ENCODE measurements around the gene ZFYVE21.

- TF ChIP-seq, protein P1, sequence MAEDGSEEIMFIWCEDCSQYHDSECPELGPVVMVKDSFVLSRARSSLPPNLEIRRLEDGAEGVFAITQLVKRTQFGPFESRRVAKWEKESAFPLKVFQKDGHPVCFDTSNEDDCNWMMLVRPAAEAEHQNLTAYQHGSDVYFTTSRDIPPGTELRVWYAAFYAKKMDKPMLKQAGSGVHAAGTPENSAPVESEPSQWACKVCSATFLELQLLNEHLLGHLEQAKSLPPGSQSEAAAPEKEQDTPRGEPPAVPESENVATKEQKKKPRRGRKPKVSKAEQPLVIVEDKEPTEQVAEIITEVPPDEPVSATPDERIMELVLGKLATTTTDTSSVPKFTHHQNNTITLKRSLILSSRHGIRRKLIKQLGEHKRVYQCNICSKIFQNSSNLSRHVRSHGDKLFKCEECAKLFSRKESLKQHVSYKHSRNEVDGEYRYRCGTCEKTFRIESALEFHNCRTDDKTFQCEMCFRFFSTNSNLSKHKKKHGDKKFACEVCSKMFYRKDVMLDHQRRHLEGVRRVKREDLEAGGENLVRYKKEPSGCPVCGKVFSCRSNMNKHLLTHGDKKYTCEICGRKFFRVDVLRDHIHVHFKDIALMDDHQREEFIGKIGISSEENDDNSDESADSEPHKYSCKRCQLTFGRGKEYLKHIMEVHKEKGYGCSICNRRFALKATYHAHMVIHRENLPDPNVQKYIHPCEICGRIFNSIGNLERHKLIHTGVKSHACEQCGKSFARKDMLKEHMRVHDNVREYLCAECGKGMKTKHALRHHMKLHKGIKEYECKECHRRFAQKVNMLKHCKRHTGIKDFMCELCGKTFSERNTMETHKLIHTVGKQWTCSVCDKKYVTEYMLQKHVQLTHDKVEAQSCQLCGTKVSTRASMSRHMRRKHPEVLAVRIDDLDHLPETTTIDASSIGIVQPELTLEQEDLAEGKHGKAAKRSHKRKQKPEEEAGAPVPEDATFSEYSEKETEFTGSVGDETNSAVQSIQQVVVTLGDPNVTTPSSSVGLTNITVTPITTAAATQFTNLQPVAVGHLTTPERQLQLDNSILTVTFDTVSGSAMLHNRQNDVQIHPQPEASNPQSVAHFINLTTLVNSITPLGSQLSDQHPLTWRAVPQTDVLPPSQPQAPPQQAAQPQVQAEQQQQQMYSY (CRISPR knock-in tag; IDR thresholded peaks at IDR 0.05) = no peak
- TF ChIP-seq TCF7 (CRISPR knock-in tag; IDR thresholded peaks at IDR 0.05; ENCODE audit: low read depth) (no peak), ZNF317 (CRISPR knock-in tag; IDR thresholded peaks at IDR 0.05; ENCODE audit: borderline replicate concordance, low read depth) (no peak), JUN (CRISPR knock-in tag; IDR thresholded peaks at IDR 0.05) (no peak), ZNF138 (CRISPR knock-in tag; conservative IDR thresholded peaks at IDR 0.05) (no peak)
- TF ChIP-seq, protein P2, sequence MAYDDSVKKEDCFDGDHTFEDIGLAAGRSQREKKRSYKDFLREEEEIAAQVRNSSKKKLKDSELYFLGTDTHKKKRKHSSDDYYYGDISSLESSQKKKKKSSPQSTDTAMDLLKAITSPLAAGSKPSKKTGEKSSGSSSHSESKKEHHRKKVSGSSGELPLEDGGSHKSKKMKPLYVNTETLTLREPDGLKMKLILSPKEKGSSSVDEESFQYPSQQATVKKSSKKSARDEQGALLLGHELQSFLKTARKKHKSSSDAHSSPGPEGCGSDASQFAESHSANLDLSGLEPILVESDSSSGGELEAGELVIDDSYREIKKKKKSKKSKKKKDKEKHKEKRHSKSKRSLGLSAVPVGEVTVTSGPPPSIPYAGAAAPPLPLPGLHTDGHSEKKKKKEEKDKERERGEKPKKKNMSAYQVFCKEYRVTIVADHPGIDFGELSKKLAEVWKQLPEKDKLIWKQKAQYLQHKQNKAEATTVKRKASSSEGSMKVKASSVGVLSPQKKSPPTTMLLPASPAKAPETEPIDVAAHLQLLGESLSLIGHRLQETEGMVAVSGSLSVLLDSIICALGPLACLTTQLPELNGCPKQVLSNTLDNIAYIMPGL (CRISPR knock-in tag; IDR thresholded peaks at IDR 0.05) = no peak
- TF ChIP-seq, protein P3, sequence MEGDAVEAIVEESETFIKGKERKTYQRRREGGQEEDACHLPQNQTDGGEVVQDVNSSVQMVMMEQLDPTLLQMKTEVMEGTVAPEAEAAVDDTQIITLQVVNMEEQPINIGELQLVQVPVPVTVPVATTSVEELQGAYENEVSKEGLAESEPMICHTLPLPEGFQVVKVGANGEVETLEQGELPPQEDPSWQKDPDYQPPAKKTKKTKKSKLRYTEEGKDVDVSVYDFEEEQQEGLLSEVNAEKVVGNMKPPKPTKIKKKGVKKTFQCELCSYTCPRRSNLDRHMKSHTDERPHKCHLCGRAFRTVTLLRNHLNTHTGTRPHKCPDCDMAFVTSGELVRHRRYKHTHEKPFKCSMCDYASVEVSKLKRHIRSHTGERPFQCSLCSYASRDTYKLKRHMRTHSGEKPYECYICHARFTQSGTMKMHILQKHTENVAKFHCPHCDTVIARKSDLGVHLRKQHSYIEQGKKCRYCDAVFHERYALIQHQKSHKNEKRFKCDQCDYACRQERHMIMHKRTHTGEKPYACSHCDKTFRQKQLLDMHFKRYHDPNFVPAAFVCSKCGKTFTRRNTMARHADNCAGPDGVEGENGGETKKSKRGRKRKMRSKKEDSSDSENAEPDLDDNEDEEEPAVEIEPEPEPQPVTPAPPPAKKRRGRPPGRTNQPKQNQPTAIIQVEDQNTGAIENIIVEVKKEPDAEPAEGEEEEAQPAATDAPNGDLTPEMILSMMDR (IDR thresholded peaks at IDR 0.05) = no peak
- TF ChIP-seq, protein P4, sequence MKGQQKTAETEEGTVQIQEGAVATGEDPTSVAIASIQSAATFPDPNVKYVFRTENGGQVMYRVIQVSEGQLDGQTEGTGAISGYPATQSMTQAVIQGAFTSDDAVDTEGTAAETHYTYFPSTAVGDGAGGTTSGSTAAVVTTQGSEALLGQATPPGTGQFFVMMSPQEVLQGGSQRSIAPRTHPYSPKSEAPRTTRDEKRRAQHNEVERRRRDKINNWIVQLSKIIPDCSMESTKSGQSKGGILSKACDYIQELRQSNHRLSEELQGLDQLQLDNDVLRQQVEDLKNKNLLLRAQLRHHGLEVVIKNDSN (CRISPR knock-in tag; IDR thresholded peaks at IDR 0.05) = no peak
Measured at GRCh38 chr14:103712633-103713247, 2.9 kb upstream of the ZFYVE21 start.
